ENCODE data around the gene CAPSL.

Gene CAPSL

GRCh38 chr5:35870605-35871004 lies 67.8 kb downstream of the CAPSL start:
- Histone ChIP-seq H4K20me1 (ENCODE audit: control insufficient read depth, insufficient read depth, low read depth, low read length) (no peaks in the 10 kb centered on the region), H3K4me3 (ENCODE audit: low read length) (no peak overlapping the region), H3K4me1 (ENCODE audit: control insufficient read depth, low read length) (peaks cover 33% of the 10 kb centered on the region), H3K27me3 (ENCODE audit: control insufficient read depth, low read length) (no peaks in the 10 kb centered on the region), H3K9me3 (ENCODE audit: control insufficient read depth, insufficient read depth, low read length) (no peaks in the 10 kb centered on the region), H3K4me2 (ENCODE audit: low read length) (no peak overlapping the region), H3K36me3 (ENCODE audit: control insufficient read depth, low read length) (peaks cover 73% of the 10 kb centered on the region), H3K9me2 (replicated peaks; ENCODE audit: control insufficient read depth, low read length) (no peaks in the 10 kb centered on the region), H3K27ac (ENCODE audit: low read depth, low read length) (no peak overlapping the region), H3F3A (ENCODE audit: control insufficient read depth, insufficient read depth) (no peaks in the 10 kb centered on the region), H3K79me2 (ENCODE audit: control insufficient read depth, low read length) (no peaks in the 10 kb centered on the region)
- no peak for TF ChIP-seq EZH2phosphoT487 (IDR thresholded peaks at IDR 0.05; ENCODE audit: borderline replicate concordance, low read length)
- no peak for TF ChIP-seq CTCF (IDR thresholded peaks at IDR 0.05; ENCODE audit: low read depth, low read length, poor library complexity, severe bottlenecking)

DNA sequence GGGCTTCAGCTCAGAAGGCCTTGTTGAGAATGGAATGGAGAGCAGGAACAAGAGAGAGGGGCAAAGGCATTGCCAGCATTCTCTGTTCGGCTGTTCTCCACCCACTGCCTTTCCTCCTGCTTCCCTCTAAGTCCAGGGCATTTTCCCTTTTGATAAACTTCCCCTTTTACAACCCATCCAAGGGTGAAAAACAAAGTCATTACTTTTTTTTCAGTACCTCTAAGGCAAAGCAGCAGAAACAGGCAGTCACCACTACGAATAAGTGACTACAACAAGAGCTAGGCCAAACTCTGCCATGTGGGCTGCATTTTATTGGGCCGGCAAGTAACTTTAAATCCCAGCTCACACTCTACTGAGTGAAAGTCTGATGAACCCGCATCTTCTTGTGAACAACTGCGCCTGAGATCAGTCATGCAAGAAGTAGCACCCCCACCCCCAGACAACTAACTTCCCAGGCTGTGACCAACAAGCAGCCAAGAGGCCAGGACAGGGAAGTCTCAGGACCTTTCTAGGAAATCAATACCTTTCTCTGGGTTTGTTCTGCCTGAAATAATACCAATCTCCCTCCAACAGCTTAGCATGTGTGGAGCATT lies 68.6 kb downstream of the CAPSL start:
- Histone ChIP-seq H3K9me2 (replicated peaks; ENCODE audit: control insufficient read depth, low read length) (no peaks in the 10 kb centered on the region), H3K4me2 (ENCODE audit: low read length) (peak overlapping the region; percentile 28), H3F3A (ENCODE audit: control insufficient read depth, insufficient read depth) (no peaks in the 10 kb centered on the region), H3K36me3 (ENCODE audit: control insufficient read depth, low read length) (peaks cover 65% of the 10 kb centered on the region), H3K79me2 (ENCODE audit: control insufficient read depth, low read length) (no peaks in the 10 kb centered on the region), H3K4me1 (ENCODE audit: control insufficient read depth, low read length) (peaks cover 32% of the 10 kb centered on the region), H3K9me3 (ENCODE audit: control insufficient read depth, insufficient read depth, low read length) (no peaks in the 10 kb centered on the region), H3K4me3 (ENCODE audit: low read length) (peak overlapping the region; percentile 13; the same call in 1 of the 2 replicates), H3K27me3 (ENCODE audit: control insufficient read depth, low read length) (no peaks in the 10 kb centered on the region), H4K20me1 (ENCODE audit: control insufficient read depth, insufficient read depth, low read depth, low read length) (no peaks in the 10 kb centered on the region), H3K27ac (ENCODE audit: low read depth, low read length) (peak overlapping the region; percentile 29)
- TF ChIP-seq CTCF (IDR thresholded peaks at IDR 0.05; ENCODE audit: low read depth, low read length, poor library complexity, severe bottlenecking): no peak
- TF ChIP-seq EZH2phosphoT487 (IDR thresholded peaks at IDR 0.05; ENCODE audit: borderline replicate concordance, low read length): no peak

DNA sequence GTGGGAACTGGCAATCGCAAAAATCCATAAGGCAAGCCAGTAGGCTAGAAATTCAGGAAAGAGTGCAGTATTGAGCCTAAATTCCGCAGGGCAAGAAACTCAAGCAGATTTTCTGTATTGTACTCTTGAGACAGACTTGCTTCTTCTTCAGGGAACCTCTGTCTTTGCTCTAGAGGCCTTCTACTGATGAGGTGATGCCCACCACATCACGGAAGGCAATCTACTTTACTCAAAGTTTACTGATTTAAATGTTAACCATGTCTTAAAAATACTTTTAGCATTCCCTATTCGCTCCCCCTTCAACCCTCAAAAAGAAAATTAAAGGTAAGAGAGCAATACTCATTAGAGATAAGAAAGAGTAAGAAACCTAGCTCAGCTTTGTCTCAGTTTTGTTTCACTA lies 70.4 kb downstream of the CAPSL start:
- H3K4me3 ChIP-seq (ENCODE audit: low read length): no peak overlapping the region
- no peak overlapping the region for H3K27ac ChIP-seq (ENCODE audit: low read depth, low read length)
- H3K9me3 ChIP-seq (ENCODE audit: control insufficient read depth, insufficient read depth, low read length): no peaks in the 10 kb centered on the region
- no peaks in the 10 kb centered on the region for H4K20me1 ChIP-seq (ENCODE audit: control insufficient read depth, insufficient read depth, low read depth, low read length)
- H3K27me3 ChIP-seq (ENCODE audit: control insufficient read depth, low read length): no peaks in the 10 kb centered on the region
- H3K9me2 ChIP-seq (replicated peaks; ENCODE audit: control insufficient read depth, low read length): no peaks in the 10 kb centered on the region
- peaks cover 36% of the 10 kb centered on the region for H3K4me1 ChIP-seq (ENCODE audit: control insufficient read depth, low read length)
- peaks cover 69% of the 10 kb centered on the region for H3K36me3 ChIP-seq (ENCODE audit: control insufficient read depth, low read length)
- H3K4me2 ChIP-seq (ENCODE audit: low read length): no peak overlapping the region
- TF ChIP-seq CTCF (IDR thresholded peaks at IDR 0.05; ENCODE audit: low read depth, low read length, poor library complexity, severe bottlenecking) (no peak), EZH2phosphoT487 (IDR thresholded peaks at IDR 0.05; ENCODE audit: borderline replicate concordance, low read length) (no peak)
- H3K79me2 ChIP-seq (ENCODE audit: control insufficient read depth, low read length): no peaks in the 10 kb centered on the region
- no peaks in the 10 kb centered on the region for H3F3A ChIP-seq (ENCODE audit: control insufficient read depth, insufficient read depth)

Measured in DOHH2 (cell line).